Peyer's patch (tissue), 4 donors: ENCODE data around the gene ZNF732. TPM values are rescaled to one million over a fixed set of nuclear protein-coding genes. Genes with fewer than 3 reads are reported as not detected.
"Not testable (repeated sequence)": the region's sequence is repeated elsewhere in the genome, so short reads cannot be mapped to it uniquely, and the experiment has no call there.

Source experiments
- DNase-seq, 3 donors: peaks; one replicate each; pipeline ENCODE4 v3.0.0-alpha.2; 2017 to 2019
- H3K27ac ChIP-seq, 4 donors: fragments of 200-600 bp; sonication (generic); one replicate each; pipeline ENCODE4 v1.5.1; 2016 to 2019
- H3K27me3 ChIP-seq, 2 donors: fragments of 200-600 bp; sonication (generic); one replicate each; pipeline ENCODE4 v1.5.1; 2019
- H3K36me3 ChIP-seq, 3 donors: fragments of 200-600 bp; sonication (generic); one replicate each; pipeline ENCODE4 v1.5.1; 2016 to 2019
- H3K4me1 ChIP-seq, 4 donors: fragments of 200-600 bp; sonication (generic); one replicate each; pipeline ENCODE4 v1.5.1; 2016 to 2019
- H3K4me3 ChIP-seq, 4 donors: fragments of 200-600 bp; sonication (generic); 1 replicate in 3 of 4; 2 replicates in 1 of 4; pipeline ENCODE4 v1.5.1; 2016 to 2019; ENCODE audit warnings: mild to moderate bottlenecking in 1 of 4
- H3K9me3 ChIP-seq, 4 donors: fragments of 200-600 bp; sonication (generic); one replicate each; pipeline ENCODE4 v1.5.1; 2016 to 2019; ENCODE audit warnings: mild to moderate bottlenecking in 1 of 4
- CTCF ChIP-seq, 6 experiments: fragments of 450-650 bp in 4 of 6; fragments of 200-600 bp in 2 of 6; sonication (generic) in 1 of 6; IDR thresholded peaks; one replicate each; pipeline ENCODE4 v1.5.1; 2017 to 2019; ENCODE audit warnings: antibody characterized with exemption in 6 of 6, mild to moderate bottlenecking in 3 of 6, moderate library complexity in 1 of 6
- POLR2A ChIP-seq, 2 donors: fragments of 450-650 bp; IDR thresholded peaks; one replicate each; pipeline ENCODE4 v1.5.1; 2017; ENCODE audit warnings: antibody characterized with exemption in 2 of 2, mild to moderate bottlenecking in 2 of 2, moderate library complexity in 2 of 2
- total RNA-seq, 4 donors: library from RNA; depleted of rRNA; stranded (reverse); fragments of >200 nt; gene quantifications; one replicate each; pipeline ENCODE4 v1.1.0, GENCODE V29; 2016

Gene ZNF732
- total RNA-seq, 4 donors from 2014 or later: not detected

GRCh38 chr4:309807-310206, 4.5 kb upstream of the ZNF732 start:
- Histone ChIP-seq H3K36me3 (no peaks in the 10 kb centered on the region), H3K9me3 (peaks cover 0 to 19% (median 3%) of the 10 kb centered on the region in 4 donors), H3K27ac (no peak overlapping the region), H3K27me3 (no peaks in the 10 kb centered on the region), H3K4me3 (no peak overlapping the region), H3K4me1 (no peaks in the 10 kb centered on the region)
- TF ChIP-seq CTCF (IDR thresholded peaks at IDR 0.05) (no peak), POLR2A (IDR thresholded peaks at IDR 0.05) (no peak)
- no peak for DNase-seq

GRCh38 chr4:306551-306961, 1.3 kb upstream of the ZNF732 start:
- no peak for TF ChIP-seq CTCF (IDR thresholded peaks at IDR 0.05)
- no peak for TF ChIP-seq POLR2A (IDR thresholded peaks at IDR 0.05)
- H3K36me3 ChIP-seq: no peaks in the 10 kb centered on the region
- no peaks in the 10 kb centered on the region for H3K27me3 ChIP-seq
- DNase-seq: no peak
- no peak overlapping the region for H3K4me3 ChIP-seq
- H3K9me3 ChIP-seq: peaks cover 0 to 24% (median 8%) of the 10 kb centered on the region in 4 donors
- no peaks in the 10 kb centered on the region for H3K4me1 ChIP-seq
- no peak overlapping the region for H3K27ac ChIP-seq

GRCh38 chr4:304516-304915, 758 bp downstream of the ZNF732 start:
- peak overlapping the region in 1 of 4 donors; percentile 43 for H3K4me3 ChIP-seq
- H3K9me3 ChIP-seq: peaks cover 0 to 24% (median 9%) of the 10 kb centered on the region in 4 donors
- not testable (repeated sequence) for H3K36me3 ChIP-seq, H3K4me1 ChIP-seq, H3K27me3 ChIP-seq, H3K27ac ChIP-seq, DNase-seq

- Histone ChIP-seq H3K9me3 (peaks cover 0 to 24% (median 10%) of the 10 kb centered on the region in 4 donors), H3K4me1 (no peaks in the 10 kb centered on the region), H3K27me3 (no peaks in the 10 kb centered on the region), H3K4me3 (no peak overlapping the region), H3K27ac (no peak overlapping the region), H3K36me3 (no peaks in the 10 kb centered on the region)
- no peak for DNase-seq
- no peak for TF ChIP-seq POLR2A (IDR thresholded peaks at IDR 0.05)
- no peak for TF ChIP-seq CTCF (IDR thresholded peaks at IDR 0.05)
Observed at GRCh38 chr4:302381-302780, 2.9 kb downstream of the ZNF732 start.

GRCh38 chr4:294732-295131, 10.5 kb downstream of the ZNF732 start:
- TF ChIP-seq CTCF (IDR thresholded peaks at IDR 0.05): no peak
- no peak for TF ChIP-seq POLR2A (IDR thresholded peaks at IDR 0.05)
- no peak overlapping the region for H3K27ac ChIP-seq
- no peaks in the 10 kb centered on the region for H3K4me1 ChIP-seq
- H3K36me3 ChIP-seq: no peaks in the 10 kb centered on the region
- no peak overlapping the region for H3K4me3 ChIP-seq
- no peaks in the 10 kb centered on the region for H3K27me3 ChIP-seq
- DNase-seq: no peak
- H3K9me3 ChIP-seq: peaks cover 0 to 19% (median 0%) of the 10 kb centered on the region in 4 donors

- H3K9me3 ChIP-seq: peaks cover 0 to 30% (median 0%) of the 10 kb centered on the region in 4 donors
- H3K36me3 ChIP-seq: no peaks in the 10 kb centered on the region
- no peak overlapping the region for H3K27ac ChIP-seq
- no peak for DNase-seq
- no peaks in the 10 kb centered on the region for H3K4me1 ChIP-seq
- H3K4me3 ChIP-seq: no peak overlapping the region
- no peaks in the 10 kb centered on the region for H3K27me3 ChIP-seq
- TF ChIP-seq POLR2A (IDR thresholded peaks at IDR 0.05) (no peak), CTCF (IDR thresholded peaks at IDR 0.05) (no peak)
Observed at GRCh38 chr4:288891-289290, 16.4 kb downstream of the ZNF732 start.
